ENCODE measurements around the gene MSMB. TPM values are rescaled to one million over a fixed set of nuclear protein-coding genes. Genes with fewer than 3 reads are reported as not detected.

MSMB gene
- total and polyA plus RNA-seq, 2 of the 4 experiments (the other 2 are of a cell fraction), result not detected

DNA sequence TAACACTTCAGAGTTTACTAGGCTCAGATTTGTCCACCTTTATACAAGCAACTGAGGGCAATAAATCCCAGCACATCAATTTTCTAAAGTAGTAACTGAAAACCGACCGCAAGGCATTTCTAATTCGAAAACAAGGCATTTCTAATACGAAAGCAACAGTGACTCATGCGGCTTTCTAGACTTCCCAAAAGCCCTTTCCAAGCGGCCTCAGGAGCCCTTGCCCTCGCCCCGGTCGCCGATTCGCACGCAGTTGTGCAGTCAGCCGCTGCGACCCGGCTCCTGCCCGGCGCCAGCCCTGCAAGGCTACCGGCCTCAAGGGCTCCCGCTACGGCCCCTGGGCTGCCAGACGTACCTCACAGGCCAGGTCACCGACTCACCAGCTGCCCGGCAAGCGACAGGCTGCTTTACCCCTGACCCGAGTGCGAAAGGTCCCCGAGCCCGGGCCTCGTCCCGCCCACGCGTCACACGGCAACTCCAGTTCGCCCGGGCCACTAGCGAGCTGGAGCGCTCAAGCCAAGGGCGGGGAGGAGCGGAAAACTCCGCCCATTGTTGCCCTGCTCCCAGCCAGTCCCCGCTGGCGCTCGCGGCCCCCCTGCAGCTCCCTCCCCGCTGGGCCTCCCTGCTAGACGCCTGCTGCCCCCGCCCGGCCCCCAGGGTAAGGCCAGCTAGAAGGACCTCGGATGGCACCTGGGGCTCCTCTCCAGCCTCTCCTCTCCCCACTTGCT is 22.9 kb downstream of the MSMB start (continued):
- TF ChIP-seq FOS (IDR thresholded peaks at IDR 0.05; ENCODE audit: low read depth, low read length), result peak; percentile 86
- TF ChIP-seq, protein P1, sequence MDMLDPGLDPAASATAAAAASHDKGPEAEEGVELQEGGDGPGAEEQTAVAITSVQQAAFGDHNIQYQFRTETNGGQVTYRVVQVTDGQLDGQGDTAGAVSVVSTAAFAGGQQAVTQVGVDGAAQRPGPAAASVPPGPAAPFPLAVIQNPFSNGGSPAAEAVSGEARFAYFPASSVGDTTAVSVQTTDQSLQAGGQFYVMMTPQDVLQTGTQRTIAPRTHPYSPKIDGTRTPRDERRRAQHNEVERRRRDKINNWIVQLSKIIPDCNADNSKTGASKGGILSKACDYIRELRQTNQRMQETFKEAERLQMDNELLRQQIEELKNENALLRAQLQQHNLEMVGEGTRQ (IDR thresholded peaks at IDR 0.05; ENCODE audit: low read depth, low read length), result 0 out of 2 replicates have a peak, but pooled peaks have one; percentile 32

DNA sequence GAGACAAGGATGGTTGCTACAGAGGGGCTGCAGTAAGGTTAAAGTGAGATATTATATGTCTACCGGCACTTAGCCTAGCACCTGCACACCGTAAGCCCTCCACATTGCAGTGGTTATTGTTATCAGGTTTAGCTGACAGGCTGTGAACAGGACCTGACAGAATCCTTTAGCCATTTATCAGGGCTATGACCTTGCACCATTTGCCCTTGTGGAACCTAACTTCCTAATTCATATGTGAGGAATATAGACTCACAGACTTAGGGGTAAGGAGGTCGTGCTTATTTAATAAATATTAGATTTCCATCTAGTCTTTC is 25.8 kb downstream of the MSMB start:
- peak overlapping the region; percentile 65; the same call in 1 of the 3 replicates for H2BK15ac ChIP-seq (ENCODE audit: low read depth, low read length)
- no peak overlapping the region for H3K56ac ChIP-seq (ENCODE audit: extremely low read depth, insufficient read depth, low read length)
- H3K23ac ChIP-seq (ENCODE audit: low read depth, low read length), result peak overlapping the region; percentile 51; the same call in 1 of the 2 replicates
- intact Hi-C loops (cut with micrococcal nuclease), result loop anchor here (10.0 kb wide), 1 partner anchor 556 kb away; no protein-coding TSS in a partner anchor
- no peak overlapping the region for H3K4me3 ChIP-seq (ENCODE audit: insufficient read depth, low read depth, low read length)
- H3K18ac ChIP-seq (ENCODE audit: low read depth, low read length), result 0 out of 2 replicates have a peak overlapping the region, but pooled peaks have one; percentile 37
- H4K20me1 ChIP-seq (ENCODE audit: insufficient read depth, low read length), result peaks cover 76% of the 10 kb centered on the region
- ChIA-PET CTCF (no interaction called here), POLR2A (ENCODE audit: unreplicated experiment) (no interaction called here)
- H3K9ac ChIP-seq (ENCODE audit: low read depth, low read length), result no peak overlapping the region
- BruUV-seq (replicated peaks), result no TSS peak
- no peak overlapping the region for H2BK5ac ChIP-seq (ENCODE audit: low read depth, low read length, poor library complexity, severe bottlenecking)
- DNase-seq (no peak), ATAC-seq (ENCODE audit: low read depth) (no peak)
- H2AFZ ChIP-seq (replicated peaks; ENCODE audit: low read length, poor library complexity), result no peak overlapping the region
- H3K4me2 ChIP-seq (ENCODE audit: low read depth, low read length), result 0 out of 2 replicates have a peak overlapping the region, but pooled peaks have one; percentile 42
- H3K9me1 ChIP-seq (ENCODE audit: insufficient read depth, low read length), result peaks cover 18% of the 10 kb centered on the region
- H2BK20ac ChIP-seq (ENCODE audit: low read depth, low read length), result no peak overlapping the region
- 0 out of 2 replicates have a peak overlapping the region, but pooled peaks have one; percentile 21 for H2BK120ac ChIP-seq (ENCODE audit: low read depth, low read length)
- no peaks in the 10 kb centered on the region for H3K27me3 ChIP-seq (ENCODE audit: control insufficient read depth, insufficient read depth, low read length)
- in situ Hi-C loops (cut with MboI; ENCODE audit: low sequenced_read_pairs), result loop anchor here (25.0 kb wide), 1 partner anchor 1033 kb away; the partner anchor contains the start of gene DEPP1
- no CpG with 5 or more reads among the region's 3 CpGs for WGBS, 2 experiments (ENCODE audit: extremely low coverage in 2 of 2, insufficient read length in 1 of 2)
- dilution Hi-C loops (cut with HindIII; ENCODE audit: low sequenced_read_pairs, unreplicated experiment), result no loop called here
- H3K9me3 ChIP-seq (ENCODE audit: control insufficient read depth, insufficient read depth, low read length), result no peaks in the 10 kb centered on the region
- peak overlapping the region; percentile 2; the same call in 1 of the 2 replicates for H3K27ac ChIP-seq (ENCODE audit: insufficient read depth, low read length)
- no peak overlapping the region for H4K91ac ChIP-seq (ENCODE audit: insufficient read depth, low read depth, low read length)
- H2AK5ac ChIP-seq (ENCODE audit: low read depth, low read length), result peak overlapping the region; percentile 61; the same call in 1 of the 2 replicates
- peaks cover 10 to 59% of the 10 kb centered on the region in 2 experiments for H3K79me1 ChIP-seq (ENCODE audit: low read depth in 1 of 2, low read length in 2 of 2)
- 0 out of 2 replicates have a peak overlapping the region, but pooled peaks have one; percentile 17 for H3K14ac ChIP-seq (replicated peaks; ENCODE audit: low read depth, low read length)
- H3K4ac ChIP-seq (ENCODE audit: low read depth, low read length), result 0 out of 2 replicates have a peak overlapping the region, but pooled peaks have one; percentile 8
- H3K36me3 ChIP-seq (ENCODE audit: control insufficient read depth, insufficient read depth, low read length), result peaks cover 6% of the 10 kb centered on the region
- no peak overlapping the region for H4K5ac ChIP-seq (ENCODE audit: low read depth, low read length)
- H4K8ac ChIP-seq (ENCODE audit: low read depth in 2 of 2, low read length in 2 of 2), result no peak overlapping the region; a peak in 1 of 4 replicates
- peaks cover 25% of the 10 kb centered on the region for H3K4me1 ChIP-seq (ENCODE audit: control insufficient read depth, insufficient read depth, low read length)
- H2AK9ac ChIP-seq (replicated peaks; ENCODE audit: low read depth, low read length, poor library complexity), result no peak overlapping the region
- TF ChIP-seq RCOR1 (IDR thresholded peaks at IDR 0.05; ENCODE audit: insufficient replicate concordance, low read length), result no peak
- TF ChIP-seq, protein P2, sequence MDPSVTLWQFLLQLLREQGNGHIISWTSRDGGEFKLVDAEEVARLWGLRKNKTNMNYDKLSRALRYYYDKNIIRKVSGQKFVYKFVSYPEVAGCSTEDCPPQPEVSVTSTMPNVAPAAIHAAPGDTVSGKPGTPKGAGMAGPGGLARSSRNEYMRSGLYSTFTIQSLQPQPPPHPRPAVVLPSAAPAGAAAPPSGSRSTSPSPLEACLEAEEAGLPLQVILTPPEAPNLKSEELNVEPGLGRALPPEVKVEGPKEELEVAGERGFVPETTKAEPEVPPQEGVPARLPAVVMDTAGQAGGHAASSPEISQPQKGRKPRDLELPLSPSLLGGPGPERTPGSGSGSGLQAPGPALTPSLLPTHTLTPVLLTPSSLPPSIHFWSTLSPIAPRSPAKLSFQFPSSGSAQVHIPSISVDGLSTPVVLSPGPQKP (IDR thresholded peaks at IDR 0.05; ENCODE audit: borderline replicate concordance, low read depth, low read length), result no peak
- TF ChIP-seq CEBPB (IDR thresholded peaks at IDR 0.05; ENCODE audit: low read depth, low read length), result no peak
- TF ChIP-seq SMC3 (IDR thresholded peaks at IDR 0.05; ENCODE audit: low read depth, low read length), result no peak
- no peak for TF ChIP-seq RFX5 (IDR thresholded peaks at IDR 0.05; ENCODE audit: low read depth, low read length)
- TF ChIP-seq MAFK (IDR thresholded peaks at IDR 0.05; ENCODE audit: low read depth, low read length), result no peak
- TF ChIP-seq FOS (IDR thresholded peaks at IDR 0.05; ENCODE audit: low read depth, low read length), result no peak
- TF ChIP-seq, protein P1 (IDR thresholded peaks at IDR 0.05; ENCODE audit: low read depth, low read length), result no peak
- no peak for TF ChIP-seq CHD1 (IDR thresholded peaks at IDR 0.05; ENCODE audit: low read depth, low read length)
- TF ChIP-seq POLR2A (IDR thresholded peaks at IDR 0.05; ENCODE audit: low read depth, low read length), result no peak
- TF ChIP-seq MXI1 (IDR thresholded peaks at IDR 0.05; ENCODE audit: borderline replicate concordance, low read depth, low read length), result no peak
